OCI-LY7 (cell line): ENCODE measurements around the gene SUPT3H. TPM values are rescaled to one million over a fixed set of nuclear protein-coding genes. Genes with fewer than 3 reads are reported as not detected.

Source experiments
- BruUV-seq: library from RNA; stranded (reverse); fragments of 400-500 nt; replicated peaks from 2 replicates; lab custom pipeline; 2021; lab: Mats Ljungman, UMichigan
- CTCF ChIA-PET: fragments of 300-600 bp; sonication (Branson Sonifier 250); formaldehyde crosslinking; loops from one replicate; lab custom pipeline; 2022; ENCODE audit warnings: antibody characterized with exemption; ENCODE audit not compliant: unreplicated experiment; lab: Charles Lee
- POLR2A ChIA-PET: fragments of 300-600 bp; sonication (Branson Sonifier 250); formaldehyde crosslinking; loops from one replicate; lab custom pipeline; 2022; ENCODE audit warnings: antibody characterized with exemption; lab: Charles Lee
- DNase-seq: peaks from one replicate; pipeline ENCODE4 v3.0.0-alpha.2; 2015; ENCODE audit warnings: low spot score
- H2AFZ ChIP-seq: fragments of 200-600 bp; sonication (generic), shearing (Covaris generic); 2 replicates; pipeline ENCODE4 v1.6.1; 2014; ENCODE audit warnings: mild to moderate bottlenecking, antibody characterized with exemption, low read length, moderate library complexity
- H3K27ac ChIP-seq: fragments of 200-600 bp; sonication (generic); 2 replicates; pipeline ENCODE4 v1.5.1; 2014; ENCODE audit warnings: mixed run types, low read depth, mild to moderate bottlenecking, moderate library complexity, low read length, inconsistent platforms; ENCODE audit not compliant: poor library complexity, severe bottlenecking
- H3K36me3 ChIP-seq: fragments of 200-600 bp; sonication (generic); 2 replicates; pipeline ENCODE4 v1.6.1; 2014; ENCODE audit warnings: mild to moderate bottlenecking, antibody characterized with exemption, low read length, moderate library complexity, mixed read lengths; ENCODE audit not compliant: insufficient read depth
- H3K4me1 ChIP-seq: fragments of 200-600 bp; sonication (generic); 2 replicates; pipeline ENCODE4 v1.5.1; 2014; ENCODE audit warnings: mild to moderate bottlenecking, low read length; ENCODE audit not compliant: insufficient read depth, poor library complexity, severe bottlenecking
- H3K4me2 ChIP-seq: fragments of 200-600 bp; sonication (generic); 2 replicates; pipeline ENCODE4 v1.6.1; 2014; ENCODE audit warnings: mild to moderate bottlenecking, low read length
- H3K4me3 ChIP-seq: fragments of 200-600 bp; sonication (generic); 2 replicates; pipeline ENCODE4 v1.5.1; 2014; ENCODE audit warnings: mild to moderate bottlenecking, low read depth, low read length; ENCODE audit not compliant: poor library complexity, severe bottlenecking
- H3K79me2 ChIP-seq: fragments of 200-600 bp; sonication (generic); 2 replicates; pipeline ENCODE4 v1.6.1; 2016; ENCODE audit warnings: low read depth, mild to moderate bottlenecking, low read length, moderate library complexity, mixed read lengths; ENCODE audit not compliant: insufficient read depth
- H3K9me2 ChIP-seq: fragments of 200-600 bp; sonication (generic); 2 replicates; pipeline ENCODE4 v1.6.1; 2016; ENCODE audit warnings: mild to moderate bottlenecking, low read length, mixed read lengths; ENCODE audit not compliant: insufficient read depth
- H3K9me3 ChIP-seq: fragments of 200-600 bp; sonication (generic); 2 replicates; pipeline ENCODE4 v1.6.1; 2014; ENCODE audit warnings: mild to moderate bottlenecking, mixed run types, low read length, mixed read lengths
- H4K20me1 ChIP-seq: fragments of 200-600 bp; sonication (generic); 2 replicates; pipeline ENCODE4 v1.6.1; 2014; ENCODE audit warnings: mild to moderate bottlenecking, antibody characterized with exemption, low read length, moderate library complexity, mixed read lengths; ENCODE audit not compliant: insufficient read depth
- EZH2phosphoT487 ChIP-seq: fragments of 200-600 bp; sonication (generic); IDR thresholded peaks from 2 replicates; pipeline ENCODE4 v1.6.1; 2018; ENCODE audit warnings: low read depth, borderline replicate concordance, mild to moderate bottlenecking, mixed run types, antibody characterized with exemption, low read length, moderate library complexity, mixed read lengths
- intact Hi-C: fragments of 100-400 bp; cut with micrococcal nuclease; formaldehyde crosslinking; loops from one replicate; pipeline ENCODE4 v1.10.0; 2022; ENCODE audit not compliant: unreplicated experiment
- total RNA-seq, 2 experiments: library from RNA; depleted of rRNA in 1 of 2; stranded (reverse); fragments of >200 nt in 1 of 2; shearing (Covaris generic) in 1 of 2; gene quantifications; 2 replicates each; pipeline ENCODE4 v1.2.3, GENCODE V29; 2014 to 2022
- TF ChIP-seq, protein P1 (sequence below): fragments of 200-600 bp; sonication (generic); conservative IDR thresholded peaks from 2 replicates; pipeline ENCODE4 v1.5.1; 2014; ENCODE audit warnings: mild to moderate bottlenecking, antibody characterized with exemption, low read length, moderate library complexity, mixed read lengths

The SUPT3H gene
- total RNA-seq, 2 experiments from 2014 or later = 1.1 to 7.1 TPM

DNA sequence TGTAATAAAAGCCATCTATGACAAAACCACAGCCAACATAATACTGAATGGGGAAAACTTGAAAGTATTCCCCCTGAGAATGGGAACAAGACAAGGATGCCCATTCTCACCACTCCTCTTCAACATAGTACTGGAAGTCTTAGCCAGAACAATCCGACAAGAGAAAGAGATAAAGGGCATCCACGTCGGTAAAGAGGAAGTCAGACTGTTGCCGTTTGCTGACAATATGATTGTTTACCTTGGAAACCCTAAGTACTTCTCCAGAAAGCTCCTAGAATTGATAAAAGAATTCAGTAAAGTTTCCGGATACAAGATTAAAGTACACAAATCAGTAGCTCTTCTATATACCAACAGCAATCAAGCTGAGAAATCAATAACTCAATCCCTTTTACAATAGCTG is 63.6 kb downstream of the SUPT3H start:
- no peak for DNase-seq
- BruUV-seq = no TSS peak
- no peaks in the 10 kb centered on the region for H4K20me1 ChIP-seq
- H3K4me1 ChIP-seq = peaks cover 9% of the 10 kb centered on the region
- TF ChIP-seq EZH2phosphoT487 = no peak
- TF ChIP-seq, protein P1, sequence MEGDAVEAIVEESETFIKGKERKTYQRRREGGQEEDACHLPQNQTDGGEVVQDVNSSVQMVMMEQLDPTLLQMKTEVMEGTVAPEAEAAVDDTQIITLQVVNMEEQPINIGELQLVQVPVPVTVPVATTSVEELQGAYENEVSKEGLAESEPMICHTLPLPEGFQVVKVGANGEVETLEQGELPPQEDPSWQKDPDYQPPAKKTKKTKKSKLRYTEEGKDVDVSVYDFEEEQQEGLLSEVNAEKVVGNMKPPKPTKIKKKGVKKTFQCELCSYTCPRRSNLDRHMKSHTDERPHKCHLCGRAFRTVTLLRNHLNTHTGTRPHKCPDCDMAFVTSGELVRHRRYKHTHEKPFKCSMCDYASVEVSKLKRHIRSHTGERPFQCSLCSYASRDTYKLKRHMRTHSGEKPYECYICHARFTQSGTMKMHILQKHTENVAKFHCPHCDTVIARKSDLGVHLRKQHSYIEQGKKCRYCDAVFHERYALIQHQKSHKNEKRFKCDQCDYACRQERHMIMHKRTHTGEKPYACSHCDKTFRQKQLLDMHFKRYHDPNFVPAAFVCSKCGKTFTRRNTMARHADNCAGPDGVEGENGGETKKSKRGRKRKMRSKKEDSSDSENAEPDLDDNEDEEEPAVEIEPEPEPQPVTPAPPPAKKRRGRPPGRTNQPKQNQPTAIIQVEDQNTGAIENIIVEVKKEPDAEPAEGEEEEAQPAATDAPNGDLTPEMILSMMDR = no peak
- H3K79me2 ChIP-seq = no peaks in the 10 kb centered on the region
- no peaks in the 10 kb centered on the region for H3K36me3 ChIP-seq
- H3K27ac ChIP-seq = no peak overlapping the region
- POLR2A ChIA-PET = no interaction called here
- no peaks in the 10 kb centered on the region for H3K9me3 ChIP-seq
- CTCF ChIA-PET = no interaction called here
- intact Hi-C loops = no loop called here
- no peak overlapping the region for H3K4me3 ChIP-seq
- H2AFZ ChIP-seq = no peak overlapping the region
- H3K4me2 ChIP-seq = no peak overlapping the region
- H3K9me2 ChIP-seq = no peaks in the 10 kb centered on the region

DNA sequence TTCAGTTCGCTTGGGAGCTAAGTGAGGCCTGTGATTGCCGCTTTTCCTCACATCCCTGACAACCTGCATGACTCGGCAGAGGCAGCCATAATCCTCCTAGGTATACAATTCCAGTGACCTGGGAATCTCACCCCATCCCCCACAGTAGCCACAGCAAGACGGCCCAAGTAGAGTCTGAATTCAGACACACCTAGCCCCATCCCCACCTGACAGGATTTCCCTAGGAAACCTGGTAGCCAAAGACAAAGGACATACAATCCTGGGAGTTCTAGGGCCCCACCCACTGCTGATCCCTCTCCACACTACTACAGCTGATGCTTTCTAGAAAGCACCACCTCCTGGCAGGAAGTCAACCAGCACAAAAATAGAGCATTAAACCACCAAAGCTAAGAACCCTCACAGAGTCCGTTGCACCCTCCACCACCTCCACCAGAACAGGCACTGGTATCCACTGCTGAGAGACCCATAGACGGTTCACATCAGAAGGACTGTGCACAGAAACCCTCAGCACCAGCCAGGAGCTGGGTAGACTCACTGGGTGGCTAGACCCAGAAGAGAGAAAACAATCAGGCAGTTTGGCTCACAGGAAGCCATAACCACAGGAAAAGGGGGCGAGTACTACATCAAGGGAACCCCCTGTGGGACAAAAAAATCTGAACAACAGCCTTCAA is 67.5 kb downstream of the SUPT3H start:
- DNase-seq = no peak

DNA sequence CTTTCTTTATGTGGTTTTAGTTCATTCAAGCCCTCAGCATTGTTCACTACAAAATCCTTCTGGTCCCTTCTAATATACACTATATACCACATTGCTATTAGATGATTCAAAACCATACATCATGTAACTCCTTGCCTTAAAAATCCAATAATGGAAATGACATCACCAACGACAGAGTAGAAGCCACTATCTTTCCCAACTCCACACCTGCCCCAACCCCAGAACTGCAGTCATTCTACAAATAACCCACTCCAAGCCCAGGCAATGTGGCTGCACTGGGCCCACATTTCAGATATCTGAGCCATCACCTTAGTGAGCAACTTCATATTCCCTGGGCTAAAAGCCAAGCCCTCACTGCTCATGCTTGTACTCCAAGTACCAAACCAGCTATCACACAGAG is 72.2 kb downstream of the SUPT3H start:
- no peak overlapping the region for H3K4me2 ChIP-seq
- H3K27ac ChIP-seq = no peak overlapping the region
- no peaks in the 10 kb centered on the region for H3K79me2 ChIP-seq
- no TSS peak for BruUV-seq
- CTCF ChIA-PET = no interaction called here
- no peak for TF ChIP-seq EZH2phosphoT487
- TF ChIP-seq, protein P1 = no peak
- POLR2A ChIA-PET = no interaction called here
- H3K4me3 ChIP-seq = no peak overlapping the region
- no peaks in the 10 kb centered on the region for H3K9me2 ChIP-seq
- H2AFZ ChIP-seq = no peak overlapping the region
- intact Hi-C loops = no loop called here
- H3K9me3 ChIP-seq = no peaks in the 10 kb centered on the region
- H3K4me1 ChIP-seq = peaks cover 6% of the 10 kb centered on the region
- no peaks in the 10 kb centered on the region for H3K36me3 ChIP-seq
- no peaks in the 10 kb centered on the region for H4K20me1 ChIP-seq
- no peak for DNase-seq

More for the DNA sequence above, 67.5 kb downstream of the SUPT3H start:
- H3K4me1 ChIP-seq = peaks cover 9% of the 10 kb centered on the region
- H2AFZ ChIP-seq = no peak overlapping the region
- H3K4me3 ChIP-seq = no peak overlapping the region
- H3K9me3 ChIP-seq = no peaks in the 10 kb centered on the region
- 0 out of 2 replicates have a peak overlapping the region, but pooled peaks have one; percentile 9 for H3K4me2 ChIP-seq
- ChIA-PET CTCF (interaction anchor here (0.6 kb wide), 1 partner anchor 755 kb away, joined by 3 read pairs; no protein-coding TSS in a partner anchor), POLR2A (interaction anchor here (0.5 to 1.0 kb wide), 2 partner anchors 34 to 494 kb away, joined by 3 read pairs; no protein-coding TSS in a partner anchor)
- no TSS peak for BruUV-seq
- H3K36me3 ChIP-seq = no peaks in the 10 kb centered on the region
- intact Hi-C loops = no loop called here
- H3K9me2 ChIP-seq = no peaks in the 10 kb centered on the region
- no peaks in the 10 kb centered on the region for H3K79me2 ChIP-seq
- H3K27ac ChIP-seq = no peak overlapping the region
- TF ChIP-seq, protein P1 = no peak
- no peaks in the 10 kb centered on the region for H4K20me1 ChIP-seq
